GM21390 (cell line): ENCODE results near the gene RSPO1.

ENCODE experiments used
- ATAC-seq: cut with Tn5 transposase; IDR thresholded peaks from one replicate; pipeline ENCODE4 v1.9.1; 2021; ENCODE audit not compliant: unreplicated experiment

RSPO1 gene

DNA sequence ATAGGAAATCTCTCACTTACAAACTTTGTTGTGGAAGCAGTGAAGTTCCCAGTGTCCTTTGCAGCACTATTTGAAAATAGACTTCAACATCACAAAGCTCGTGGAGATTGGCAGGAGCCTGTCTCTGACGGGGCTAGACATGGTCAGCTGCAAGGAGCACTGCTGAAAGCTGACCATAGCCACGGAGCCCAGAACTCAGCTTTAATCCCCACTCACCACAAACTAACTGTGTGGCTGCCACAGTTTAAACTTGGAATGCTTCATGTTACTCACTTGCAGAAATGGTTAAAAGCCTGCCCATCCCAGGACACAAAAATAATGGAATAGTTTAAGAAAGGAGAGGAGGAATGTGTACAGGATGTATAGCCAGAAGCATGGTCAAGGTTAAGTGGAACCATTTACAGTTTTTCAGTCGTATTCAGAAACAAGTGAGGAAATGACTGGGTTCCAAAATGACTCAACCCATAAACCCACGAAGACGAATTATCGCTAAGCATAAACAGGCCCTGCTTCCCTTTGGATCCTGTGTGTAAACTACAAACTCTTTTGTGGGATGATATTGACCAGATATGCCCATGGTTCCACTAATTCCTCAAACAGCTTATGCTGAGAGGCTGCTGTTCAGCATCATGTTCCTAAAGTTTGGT, 59.7 kb downstream of the RSPO1 start:
- ATAC-seq, result no peak

DNA sequence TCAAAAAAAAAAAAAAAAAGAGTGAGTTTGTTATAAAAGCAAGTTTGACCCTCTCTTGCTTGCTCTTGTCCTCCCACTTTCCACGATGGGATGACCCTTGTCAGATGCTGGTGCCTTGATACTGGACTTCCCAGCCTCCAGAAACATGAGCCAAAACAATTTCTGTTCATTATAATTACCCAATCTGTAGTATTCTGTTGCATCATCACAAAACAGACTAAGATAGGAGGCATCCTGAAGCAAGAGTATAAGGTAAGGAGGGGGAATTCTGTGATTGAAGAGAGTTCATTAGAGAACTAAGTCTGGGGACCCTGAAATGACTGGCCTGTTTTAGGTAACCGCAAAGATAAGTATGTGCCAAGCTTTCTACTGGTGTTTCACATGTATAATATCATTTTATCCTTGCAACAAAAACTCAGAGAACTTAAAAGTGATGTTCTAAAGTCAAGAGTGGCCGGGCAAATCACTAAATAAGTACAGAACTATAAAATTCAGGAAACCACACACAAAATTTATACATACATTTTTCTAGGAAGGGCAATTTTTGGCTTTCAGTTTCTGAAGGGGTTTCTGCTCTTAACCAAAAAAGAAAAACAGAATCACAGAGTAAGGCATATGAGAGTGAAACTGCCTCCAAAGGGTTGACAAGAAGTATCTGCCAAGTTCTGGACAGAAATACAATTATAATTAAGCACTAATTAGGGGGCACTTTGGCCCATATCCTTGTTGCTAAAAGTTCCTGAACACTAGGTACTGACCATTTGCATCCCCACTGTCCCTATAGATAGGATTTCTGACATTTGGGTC, 64.0 kb downstream of the RSPO1 start:
- ATAC-seq, result no peak

DNA sequence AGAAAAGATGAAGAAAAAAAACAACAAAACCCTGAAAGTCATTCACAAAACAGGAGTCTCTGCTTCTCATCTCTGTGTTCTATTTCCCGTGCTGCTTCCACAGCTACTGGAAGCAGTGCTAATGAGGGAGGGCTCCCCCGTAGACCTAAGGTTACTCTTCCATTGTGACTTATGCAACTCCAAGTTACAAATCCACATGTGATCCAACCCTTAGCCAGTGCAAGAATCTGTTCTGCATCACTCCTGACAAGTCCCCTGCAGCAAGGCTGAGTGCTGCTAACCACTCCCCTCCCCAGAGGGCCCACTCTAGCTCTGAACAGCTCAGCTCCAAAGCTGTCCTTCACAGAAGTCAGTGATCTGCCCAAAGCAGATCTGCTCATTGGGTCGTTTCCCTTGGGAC, 67.7 kb downstream of the RSPO1 start:
- no peak for ATAC-seq

DNA sequence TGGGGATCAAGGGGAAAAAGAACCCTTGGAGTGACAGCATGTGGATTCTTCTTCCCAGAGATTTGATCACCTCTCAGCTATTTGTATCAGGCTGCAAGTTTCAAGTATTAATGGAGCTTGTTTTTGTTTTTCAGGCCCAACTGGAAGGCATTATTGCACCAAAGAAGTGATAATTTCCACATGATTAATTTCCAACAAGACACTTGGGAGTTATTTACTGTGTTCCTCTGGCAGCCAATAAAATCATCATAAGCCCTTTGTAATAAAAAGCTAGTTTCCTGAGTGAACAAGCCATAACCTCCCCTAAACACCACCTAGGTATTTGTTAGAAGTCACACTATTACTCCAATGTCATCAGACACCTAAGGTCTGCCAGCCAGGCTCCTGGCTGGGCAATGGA, 69.8 kb downstream of the RSPO1 start:
- no peak for ATAC-seq

DNA sequence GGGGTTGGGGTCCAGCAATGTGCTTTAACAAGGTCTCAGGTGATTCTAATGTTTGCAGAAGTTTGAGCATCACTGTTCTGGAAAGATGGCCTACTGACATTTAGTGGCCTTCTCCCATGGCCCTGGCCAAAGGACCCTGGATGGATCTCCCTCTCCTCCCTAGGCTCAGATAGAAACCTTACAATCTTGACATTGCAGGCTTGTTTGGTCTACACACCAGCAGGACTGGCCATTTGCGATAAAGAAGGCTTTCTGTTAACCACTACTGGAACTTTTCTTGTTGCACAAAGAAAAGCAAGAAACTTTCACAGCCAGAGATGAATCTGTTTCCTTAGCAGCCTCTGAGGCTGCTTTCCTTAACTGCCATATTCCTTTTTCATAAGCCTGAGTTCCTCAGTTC, 71.7 kb downstream of the RSPO1 start:
- ATAC-seq, result no peak
